Activated gamma-delta T cell (primary cell): ENCODE results near the gene ICOS.

Source experiments
- DNase-seq: peaks from one replicate; lab custom pipeline; 2025; lab: John Stamatoyannopoulos, UW

The ICOS gene

GRCh38 chr2:204010628-204011560 is 74.3 kb downstream of the ICOS start:
- DNase-seq, result no peak
